B cell (primary cell): ENCODE results near the gene SLC35A2. TPM values are rescaled to one million over a fixed set of nuclear protein-coding genes. Genes with fewer than 3 reads are reported as not detected.

ENCODE experiments used
- ATAC-seq: fragments of 200-7000 bp; cut with Tn5 transposase; one replicate; pipeline ENCODE4 v1.10.0; 2021; ENCODE audit warnings: low read depth, mild to moderate bottlenecking, moderate number of reproducible peaks, moderate library complexity
- CTCF ChIA-PET: fragments of 350-600 bp; sonication (Branson Sonifier 250); formaldehyde crosslinking; loops from one replicate; lab custom pipeline; 2021; ENCODE audit warnings: antibody characterized with exemption, inconsistent platforms; lab: Charles Lee
- POLR2A ChIA-PET: fragments of 350-600 bp; sonication (Branson Sonifier 250); formaldehyde crosslinking; loops from one replicate; lab custom pipeline; 2021; ENCODE audit warnings: antibody characterized with exemption; lab: Charles Lee
- DNase-seq: peaks from one replicate; pipeline ENCODE4 v3.0.0; 2013
- H2AFZ ChIP-seq: 2 replicates; pipeline ENCODE4 v1.6.1; 2012; ENCODE audit warnings: mild to moderate bottlenecking, low read depth, low read length; ENCODE audit not compliant: insufficient read depth, poor library complexity, severe bottlenecking
- H3K27ac ChIP-seq, 2 donors: 1 replicate in 1 of 2; 2 replicates in 1 of 2; pipeline ENCODE4 v1.5.1; 2012 to 2013; ENCODE audit warnings: low read length in 2 of 2, mild to moderate bottlenecking in 2 of 2, moderate library complexity in 1 of 2
- H3K27me3 ChIP-seq, 4 experiments: fragments of 200-600 bp in 1 of 4; sonication (generic) in 1 of 4; replicated peaks in 1 of 4; 1 replicate in 2 of 4; 2 replicates in 2 of 4; pipeline versions ENCODE4 v1.6.1 to v1.7.0; 2013 to 2016; ENCODE audit warnings: low read length in 3 of 4, mild to moderate bottlenecking in 2 of 4, mixed read lengths in 1 of 4, moderate library complexity in 1 of 4; ENCODE audit not compliant: insufficient read depth in 4 of 4, control insufficient read depth in 3 of 4; ENCODE audit errors: control extremely low read depth in 1 of 4
- H3K36me3 ChIP-seq, 2 experiments: replicated peaks in 1 of 2; 1 replicate in 1 of 2; 2 replicates in 1 of 2; pipeline versions ENCODE4 v1.6.1 to v1.7.1; 2013; ENCODE audit warnings: low read length in 1 of 2; ENCODE audit not compliant: insufficient read depth in 2 of 2, control insufficient read depth in 1 of 2; ENCODE audit errors: control extremely low read depth in 1 of 2, extremely low read depth in 1 of 2
- H3K4me1 ChIP-seq, 2 donors: fragments of 200-600 bp in 1 of 2; sonication (generic) in 1 of 2; 1 replicate in 1 of 2; 2 replicates in 1 of 2; pipeline versions ENCODE4 v1.5.1 to v1.6.1; 2013 to 2017; ENCODE audit warnings: low read length in 2 of 2; ENCODE audit not compliant: control insufficient read depth in 2 of 2, insufficient read depth in 2 of 2
- H3K4me2 ChIP-seq: replicated peaks from 2 replicates; pipeline ENCODE3; 2012; ENCODE audit warnings: mild to moderate bottlenecking, low read depth, low read length; ENCODE audit not compliant: poor library complexity, severe bottlenecking
- H3K4me3 ChIP-seq, 5 experiments: fragments of 200-600 bp in 1 of 5; sonication (generic) in 1 of 5; 1 replicate in 3 of 5; 2 replicates in 2 of 5; pipeline versions ENCODE4 v1.5.1 to v1.7.0; 2011 to 2016; ENCODE audit warnings: low read length in 4 of 5, mild to moderate bottlenecking in 4 of 5, low read depth in 2 of 5, control low read depth in 1 of 5, moderate library complexity in 1 of 5; ENCODE audit not compliant: insufficient read depth in 1 of 5; ENCODE audit errors: control extremely low read depth in 1 of 5, extremely low read depth in 1 of 5
- H3K79me2 ChIP-seq: fragments of 200-600 bp; sonication (generic); one replicate; pipeline ENCODE4 v1.6.0; 2016; ENCODE audit warnings: low read length; ENCODE audit not compliant: control insufficient read depth, insufficient read depth
- H3K9ac ChIP-seq: fragments of 200-600 bp; sonication (generic); 2 replicates; pipeline ENCODE4 v1.6.1; 2017; ENCODE audit warnings: mild to moderate bottlenecking, low read length, moderate library complexity
- H3K9me3 ChIP-seq, 3 donors: one replicate each; pipeline versions ENCODE4 v1.6.1 to v1.7.1; 2013; ENCODE audit warnings: low read length in 2 of 3; ENCODE audit not compliant: control insufficient read depth in 2 of 3, insufficient read depth in 1 of 3; ENCODE audit errors: control extremely low read depth in 1 of 3
- H4K20me1 ChIP-seq: 2 replicates; pipeline ENCODE4 v1.6.0; 2012; ENCODE audit warnings: mild to moderate bottlenecking, low read length; ENCODE audit not compliant: insufficient read depth, control insufficient read depth, poor library complexity, severe bottlenecking
- H3K27ac Mint-ChIP-seq: one replicate; pipeline ENCODE4 v1.8.0; 2021; ENCODE audit warnings: mixed read lengths
- H3K27me3 Mint-ChIP-seq: one replicate; pipeline ENCODE4 v1.8.0; 2021; ENCODE audit warnings: mixed read lengths
- H3K4me1 Mint-ChIP-seq: one replicate; pipeline ENCODE4 v1.8.0; 2021; ENCODE audit warnings: mixed read lengths
- H3K4me3 Mint-ChIP-seq: one replicate; pipeline ENCODE4 v1.8.0; 2021; ENCODE audit warnings: mixed read lengths
- H3K9me3 Mint-ChIP-seq: one replicate; pipeline ENCODE4 v1.8.0; 2022; ENCODE audit warnings: mixed read lengths; ENCODE audit not compliant: insufficient read depth
- CTCF ChIP-seq: fragments of 200-600 bp; IDR thresholded peaks from one replicate; pipeline ENCODE4 v1.8.0; 2022; ENCODE audit warnings: antibody characterized with exemption, mild to moderate bottlenecking
- EZH2 ChIP-seq: IDR thresholded peaks from 2 replicates; pipeline ENCODE4 v1.6.1; 2012; ENCODE audit warnings: borderline replicate concordance, low read depth, mild to moderate bottlenecking, moderate library complexity, low read length; ENCODE audit not compliant: insufficient read depth, poor library complexity, severe bottlenecking
- WGBS: methylation state at CpG from one replicate; pipeline ENCODE4 v1.1.5; 2013; ENCODE audit warnings: missing lambda C conversion rate; ENCODE audit not compliant: insufficient coverage; 5-methylcytosine and 5-hydroxymethylcytosine counted together
- intact Hi-C: fragments of 100-400 bp; cut with micrococcal nuclease; formaldehyde crosslinking; loops from one replicate; pipeline ENCODE4 v1.10.0; 2022
- polyA plus RNA-seq: library from polyadenylated mRNA; depleted of rRNA; stranded (reverse); fragments of >200 nt; gene quantifications from 2 replicates; pipeline ENCODE4 v1.2.3, GENCODE V29; 2012
- total RNA-seq, 2 donors: library from RNA; stranded (reverse); fragments of 120-200 nt in 1 of 2; gene quantifications; 1 replicate in 1 of 2; 2 replicates in 1 of 2; pipeline versions ENCODE4 v1.2.3 to v1.2.4, GENCODE V29; 2013 to 2022

The SLC35A2 gene
- total and polyA plus RNA-seq, 2 donors (not counting 1 experiment from before 2014, with no cell fraction given), result 19.1 to 22.0 TPM

DNA sequence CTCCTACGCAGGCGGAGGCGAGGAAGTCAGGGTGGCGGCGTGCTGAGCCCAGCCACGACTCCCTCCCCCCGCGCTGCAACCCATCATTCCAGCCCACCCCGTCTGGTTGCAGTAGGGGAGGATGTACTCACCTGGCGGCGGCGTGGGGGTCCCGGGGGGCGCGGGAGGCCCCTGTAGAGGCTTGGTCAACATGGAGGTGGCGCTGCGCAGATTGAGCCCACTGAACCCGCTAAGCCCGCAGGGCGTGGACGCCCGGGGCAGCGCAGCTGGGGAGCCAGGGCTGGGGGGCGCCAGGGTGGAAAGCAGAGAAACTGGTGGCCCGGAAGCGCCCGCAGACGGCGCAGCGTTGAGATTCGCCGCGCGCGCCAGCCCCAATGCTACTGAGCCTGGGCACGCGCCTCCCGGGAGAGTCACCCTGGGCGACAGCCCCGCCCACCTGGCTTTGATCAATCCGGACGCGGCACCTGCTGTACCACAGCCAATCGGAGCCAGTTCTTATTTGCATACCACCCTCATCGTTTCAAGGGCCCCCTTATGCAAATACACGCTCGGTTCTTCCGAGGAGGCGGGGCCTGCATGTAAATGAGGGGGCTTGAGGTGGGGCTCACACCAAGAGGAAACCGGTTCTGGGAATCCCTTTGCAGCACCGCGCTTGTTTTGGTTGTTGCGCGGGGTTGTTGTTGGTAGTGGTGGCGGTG, 7.3 kb upstream of the SLC35A2 start, which contains the start of gene PIM2:
TSS of gene PIM2 (minus strand) at position 382 of the 698 bp plus-strand sequence. CDS start at position 192, 190 bp downstream.
- Mint-ChIP-seq H3K4me1 (peaks cover 42% of the 10 kb centered on the region), H3K4me3 (peak within 1 kb of the TSS; percentile 98), H3K27me3 (no peaks in the 10 kb centered on the region), H3K9me3 (no peaks in the 10 kb centered on the region), H3K27ac (peak within 1 kb of the TSS; percentile 97)
- Histone ChIP-seq H3K4me2 (peak within 1 kb of the TSS; percentile 77), H3K27me3 (no peaks in the 10 kb centered on the region), H3K9me3 (no peaks in the 10 kb centered on the region), H3K9ac (peak within 1 kb of the TSS; percentile 90), H3K36me3 (peaks cover 0 to 46% of the 10 kb centered on the region in 2 experiments), H4K20me1 (peaks cover 46% of the 10 kb centered on the region), H3K27ac (peak within 1 kb of the TSS; percentile 84 to 92), H2AFZ (peak within 1 kb of the TSS; percentile 45), H3K4me1 (peaks cover 34 to 53% of the 10 kb centered on the region in 2 donors), H3K79me2 (peaks cover 66% of the 10 kb centered on the region), H3K4me3 (peak within 1 kb of the TSS; percentile 67 to 94 (median 86))
- CTCF ChIA-PET, result interaction anchor here (0.7 to 4.0 kb wide), 4 partner anchors 19 to 270 kb away, joined by 3 to 28 read pairs (median 4); no protein-coding TSS in a partner anchor
- intact Hi-C loops, result loop anchor here (1.0 to 10.0 kb wide), 8 partner anchors 10 to 1704 kb away; partner anchors contain the start of genes CDK16, ELK1, PLP2 and TFE3
- TF ChIP-seq CTCF (no peak), EZH2 (no peak)
- POLR2A ChIA-PET, result interaction anchor here (1.0 to 5.9 kb wide), 3 partner anchors 19 to 22 kb away, joined by 7 to 101 read pairs (median 18); partner anchors contain the start of genes PQBP1 and TIMM17B
- 0% methylated on average over 33 of the region's 55 CpGs for WGBS
- peak; percentile 80 for ATAC-seq
- DNase-seq, result peak; percentile 94
